Hepatocyte (in vitro differentiated cells): Measurements from ENCODE around the gene UTP25. TPM values are rescaled to one million over a fixed set of nuclear protein-coding genes. Genes with fewer than 3 reads are reported as not detected.

Experiments
- DNase-seq: peaks from one replicate; pipeline ENCODE4 v3.0.0-alpha.2; 2016; ENCODE audit warnings: low spot score
- H2AFZ ChIP-seq: fragments of 200-600 bp; sonication (generic); 2 replicates; pipeline ENCODE4 v1.6.0; 2016; ENCODE audit warnings: antibody characterized with exemption, mild to moderate bottlenecking
- H3K27ac ChIP-seq: fragments of 200-600 bp; sonication (generic); 2 replicates; pipeline ENCODE4 v1.5.1; 2016; ENCODE audit warnings: mild to moderate bottlenecking
- H3K27me3 ChIP-seq: fragments of 200-600 bp; sonication (generic); 2 replicates; pipeline ENCODE4 v1.6.1; 2016
- H3K36me3 ChIP-seq: fragments of 200-600 bp; sonication (generic); replicated peaks from 2 replicates; pipeline ENCODE4 v1.5.1; 2016; ENCODE audit warnings: low read depth; ENCODE audit not compliant: insufficient read depth
- H3K4me1 ChIP-seq: fragments of 200-600 bp; sonication (generic); 2 replicates; pipeline ENCODE4 v1.5.1; 2016; ENCODE audit warnings: mild to moderate bottlenecking, moderate library complexity; ENCODE audit not compliant: insufficient read depth
- H3K4me2 ChIP-seq: fragments of 200-600 bp; sonication (generic); 2 replicates; pipeline ENCODE4 v1.6.0; 2016
- H3K4me3 ChIP-seq: fragments of 200-600 bp; sonication (generic); 2 replicates; pipeline ENCODE4 v1.5.1; 2016; ENCODE audit warnings: mild to moderate bottlenecking
- H3K79me2 ChIP-seq: fragments of 200-600 bp; sonication (generic); 2 replicates; pipeline ENCODE4 v1.6.0; 2017; ENCODE audit warnings: mild to moderate bottlenecking
- H3K9me2 ChIP-seq: fragments of 200-600 bp; sonication (generic); replicated peaks from 2 replicates; pipeline ENCODE4 v1.6.0; 2017; ENCODE audit warnings: mild to moderate bottlenecking; ENCODE audit not compliant: insufficient read depth
- H3K9me3 ChIP-seq: fragments of 200-600 bp; sonication (generic); 2 replicates; pipeline ENCODE4 v1.5.1; 2016; ENCODE audit warnings: low read depth, mild to moderate bottlenecking
- H4K20me1 ChIP-seq: fragments of 200-600 bp; sonication (generic); 2 replicates; pipeline ENCODE4 v1.6.0; 2016; ENCODE audit warnings: mild to moderate bottlenecking; ENCODE audit not compliant: insufficient read depth, poor library complexity, severe bottlenecking
- EZH2 ChIP-seq: fragments of 200-600 bp; sonication (generic); IDR thresholded peaks from 2 replicates; pipeline ENCODE4 v1.6.1; 2016; ENCODE audit warnings: antibody characterized with exemption, mild to moderate bottlenecking, borderline replicate concordance
- EZH2phosphoT487 ChIP-seq: fragments of 200-600 bp; sonication (generic); IDR thresholded peaks from one replicate; pipeline ENCODE4 v1.6.1; 2018; ENCODE audit warnings: antibody characterized with exemption, mild to moderate bottlenecking, low read depth, moderate library complexity; ENCODE audit not compliant: unreplicated experiment, severe bottlenecking
- WGBS: methylation state at CpG from one replicate; pipeline ENCODE4 v1.1.6; 2016; ENCODE audit warnings: low lambda C conversion rate; ENCODE audit errors: missing lambda C conversion rate; 5-methylcytosine and 5-hydroxymethylcytosine counted together
- polyA plus RNA-seq: library from polyadenylated mRNA; unstranded; fragments of >200 nt; fragmentation: Nextera tagmentation; extraction: Ambion mirVana; gene quantifications from 2 replicates; pipeline ENCODE4 v1.2.1, GENCODE V29; 2016
- total RNA-seq: library from RNA; depleted of rRNA; stranded (reverse); fragments of >200 nt; gene quantifications from 2 replicates; pipeline ENCODE4 v1.2.3, GENCODE V29; 2014
- TF ChIP-seq, protein P1 (sequence below): fragments of 200-600 bp; sonication (generic); IDR thresholded peaks from 2 replicates; pipeline ENCODE4 v1.5.1; 2016; ENCODE audit warnings: antibody characterized with exemption, mild to moderate bottlenecking; ENCODE audit not compliant: poor library complexity

Gene UTP25
- total and polyA plus RNA-seq, 2 experiments from 2014 or later, result 3.2 to 8.0 TPM

DNA sequence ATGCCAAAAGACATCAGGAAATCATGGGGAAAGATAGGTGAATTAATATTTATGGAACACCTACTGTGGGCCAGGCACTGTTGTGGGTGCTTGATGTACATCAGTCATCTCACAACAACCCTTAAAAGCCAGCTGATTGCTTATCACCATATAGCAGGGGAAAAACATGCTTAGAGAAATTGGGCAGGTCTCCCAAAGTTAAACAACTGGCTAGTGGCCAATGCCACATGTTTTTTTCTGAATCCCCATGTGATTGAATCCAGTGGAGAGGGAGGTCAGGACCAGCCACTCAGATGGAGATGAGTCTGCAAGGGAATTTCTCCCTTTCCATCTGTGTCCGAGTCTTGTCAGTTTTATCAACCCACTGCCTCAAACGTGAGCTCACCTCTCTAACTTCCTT lies 33.5 kb downstream of the UTP25 start:
- no peak overlapping the region for H3K27ac ChIP-seq
- peaks cover 18% of the 10 kb centered on the region for H3K27me3 ChIP-seq
- TF ChIP-seq, protein P1, sequence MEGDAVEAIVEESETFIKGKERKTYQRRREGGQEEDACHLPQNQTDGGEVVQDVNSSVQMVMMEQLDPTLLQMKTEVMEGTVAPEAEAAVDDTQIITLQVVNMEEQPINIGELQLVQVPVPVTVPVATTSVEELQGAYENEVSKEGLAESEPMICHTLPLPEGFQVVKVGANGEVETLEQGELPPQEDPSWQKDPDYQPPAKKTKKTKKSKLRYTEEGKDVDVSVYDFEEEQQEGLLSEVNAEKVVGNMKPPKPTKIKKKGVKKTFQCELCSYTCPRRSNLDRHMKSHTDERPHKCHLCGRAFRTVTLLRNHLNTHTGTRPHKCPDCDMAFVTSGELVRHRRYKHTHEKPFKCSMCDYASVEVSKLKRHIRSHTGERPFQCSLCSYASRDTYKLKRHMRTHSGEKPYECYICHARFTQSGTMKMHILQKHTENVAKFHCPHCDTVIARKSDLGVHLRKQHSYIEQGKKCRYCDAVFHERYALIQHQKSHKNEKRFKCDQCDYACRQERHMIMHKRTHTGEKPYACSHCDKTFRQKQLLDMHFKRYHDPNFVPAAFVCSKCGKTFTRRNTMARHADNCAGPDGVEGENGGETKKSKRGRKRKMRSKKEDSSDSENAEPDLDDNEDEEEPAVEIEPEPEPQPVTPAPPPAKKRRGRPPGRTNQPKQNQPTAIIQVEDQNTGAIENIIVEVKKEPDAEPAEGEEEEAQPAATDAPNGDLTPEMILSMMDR, result no peak
- H4K20me1 ChIP-seq, result no peaks in the 10 kb centered on the region
- no peak overlapping the region for H2AFZ ChIP-seq
- no peak overlapping the region for H3K4me3 ChIP-seq
- DNase-seq, result no peak
- H3K4me2 ChIP-seq, result no peak overlapping the region
- H3K4me1 ChIP-seq, result peaks cover 6% of the 10 kb centered on the region
- WGBS, result 86% methylated on average over 2 of the region's 2 CpGs
- H3K9me2 ChIP-seq, result no peaks in the 10 kb centered on the region
- H3K9me3 ChIP-seq, result no peaks in the 10 kb centered on the region
- H3K36me3 ChIP-seq, result no peaks in the 10 kb centered on the region
- H3K79me2 ChIP-seq, result no peaks in the 10 kb centered on the region

DNA sequence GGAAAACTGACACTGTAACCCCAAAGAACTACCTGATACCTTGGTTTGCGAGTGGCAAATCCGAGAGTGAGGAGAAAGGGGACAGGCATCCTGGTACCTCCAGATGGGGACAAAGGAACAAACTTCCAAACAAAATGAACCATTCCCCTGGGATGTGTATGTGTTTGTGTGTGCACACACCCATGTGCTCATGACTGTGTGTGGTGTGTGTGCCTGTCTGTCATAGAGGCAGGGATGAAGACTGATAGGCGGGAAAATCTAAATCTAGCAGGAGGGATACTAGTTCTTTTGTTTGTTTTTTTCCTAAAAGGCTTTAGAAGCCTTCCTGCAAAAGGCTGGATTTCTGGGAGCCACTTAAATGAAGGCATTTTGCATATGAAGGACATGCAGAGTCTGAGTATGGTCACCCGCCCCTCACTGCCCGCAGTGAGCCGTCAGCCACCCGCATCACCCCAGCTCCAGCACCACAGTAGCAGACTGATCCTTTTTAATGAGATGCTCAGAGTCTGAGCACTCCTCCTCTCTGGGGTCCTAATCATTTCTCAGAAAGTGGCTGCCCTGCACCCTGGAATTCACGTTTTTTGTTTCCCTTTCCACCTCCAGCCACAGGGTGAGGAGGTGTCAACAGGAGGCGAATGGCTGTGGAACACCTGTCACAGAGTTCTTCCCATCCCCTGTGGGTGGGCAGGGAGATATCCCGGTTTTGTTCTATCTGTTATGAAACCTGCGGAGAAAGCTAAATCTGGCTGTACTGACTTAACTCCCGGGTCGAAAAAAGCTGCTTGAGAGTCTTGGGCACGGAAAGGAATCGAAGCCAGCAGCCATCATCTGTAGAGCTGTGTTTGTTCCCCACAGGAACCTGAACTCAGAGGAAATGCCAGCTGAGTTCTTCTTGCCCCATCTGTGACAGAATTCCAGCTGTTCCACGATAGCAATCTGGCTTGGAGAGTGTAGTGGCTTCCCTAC lies 34.9 kb downstream of the UTP25 start:
- no peak overlapping the region for H3K4me2 ChIP-seq
- H3K27me3 ChIP-seq, result peaks cover 18% of the 10 kb centered on the region
- WGBS, result 57% methylated on average over 16 of the region's 16 CpGs
- H3K9me3 ChIP-seq, result no peaks in the 10 kb centered on the region
- no peak for DNase-seq
- no peak overlapping the region for H2AFZ ChIP-seq
- H3K4me3 ChIP-seq, result no peak overlapping the region
- no peaks in the 10 kb centered on the region for H3K36me3 ChIP-seq
- no peaks in the 10 kb centered on the region for H3K79me2 ChIP-seq
- H3K4me1 ChIP-seq, result peaks cover 6% of the 10 kb centered on the region
- H3K9me2 ChIP-seq, result no peaks in the 10 kb centered on the region
- TF ChIP-seq EZH2, result no peak
- H3K27ac ChIP-seq, result no peak overlapping the region
- H4K20me1 ChIP-seq, result no peaks in the 10 kb centered on the region

GRCh38 chr1:209863766-209864485 lies 36.2 kb downstream of the UTP25 start:
- H3K4me3 ChIP-seq, result no peak overlapping the region
- no peaks in the 10 kb centered on the region for H3K36me3 ChIP-seq
- no peak for TF ChIP-seq EZH2phosphoT487
- TF ChIP-seq, protein P1, result no peak
- TF ChIP-seq EZH2, result no peak
- H3K4me2 ChIP-seq, result no peak overlapping the region
- H3K27ac ChIP-seq, result no peak overlapping the region
- no peak overlapping the region for H2AFZ ChIP-seq
- H4K20me1 ChIP-seq, result no peaks in the 10 kb centered on the region
- 49% methylated on average over 4 of the region's 4 CpGs for WGBS
- H3K79me2 ChIP-seq, result no peaks in the 10 kb centered on the region
- H3K9me3 ChIP-seq, result no peaks in the 10 kb centered on the region
- peaks cover 8% of the 10 kb centered on the region for H3K4me1 ChIP-seq
- H3K27me3 ChIP-seq, result peaks cover 18% of the 10 kb centered on the region
- no peaks in the 10 kb centered on the region for H3K9me2 ChIP-seq
- no peak for DNase-seq

- Histone ChIP-seq H4K20me1 (no peaks in the 10 kb centered on the region), H3K9me3 (no peaks in the 10 kb centered on the region), H2AFZ (no peak overlapping the region), H3K79me2 (no peaks in the 10 kb centered on the region), H3K4me2 (no peak overlapping the region), H3K4me3 (no peak overlapping the region), H3K9me2 (no peaks in the 10 kb centered on the region), H3K27ac (no peak overlapping the region), H3K36me3 (no peaks in the 10 kb centered on the region), H3K27me3 (peaks cover 18% of the 10 kb centered on the region), H3K4me1 (peaks cover 11% of the 10 kb centered on the region)
- no peak for DNase-seq
- no peak for TF ChIP-seq EZH2phosphoT487
- TF ChIP-seq, protein P1, result no peak
- no peak for TF ChIP-seq EZH2
- 89% methylated on average over 1 of the region's 1 CpG for WGBS
Measured at GRCh38 chr1:209866201-209866600, 38.4 kb downstream of the UTP25 start.
